Iris pigment epithelial cell (primary cell): ENCODE results near the gene SETBP1.

Experiments used
- DNase-seq: peaks from one replicate; pipeline ENCODE4 v3.0.0-alpha.2; 2011; ENCODE audit warnings: low read depth

The SETBP1 gene

GRCh38 chr18:44679056-44679913 lies 1.4 kb upstream of the SETBP1 start:
- peak; percentile 91 for DNase-seq

DNA sequence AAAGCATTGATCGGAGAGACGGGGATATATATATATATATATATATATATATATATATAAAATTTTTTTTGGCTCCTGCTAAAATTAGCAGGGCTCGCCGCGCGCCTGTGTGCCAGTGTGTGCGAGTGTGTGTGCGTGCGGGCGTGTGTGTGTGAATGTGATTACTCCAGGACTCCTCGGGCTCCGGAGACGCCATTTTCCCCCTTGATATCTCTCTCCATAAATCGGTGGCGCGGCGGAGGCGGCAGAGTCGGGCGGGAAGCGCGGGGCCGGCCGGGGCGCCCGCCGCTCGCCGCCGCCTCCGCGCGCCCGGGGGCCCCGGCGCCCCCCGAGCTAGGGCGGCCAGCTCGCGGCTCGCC lies 795 bp upstream of the SETBP1 start:
- peak; percentile 31 for DNase-seq

DNA sequence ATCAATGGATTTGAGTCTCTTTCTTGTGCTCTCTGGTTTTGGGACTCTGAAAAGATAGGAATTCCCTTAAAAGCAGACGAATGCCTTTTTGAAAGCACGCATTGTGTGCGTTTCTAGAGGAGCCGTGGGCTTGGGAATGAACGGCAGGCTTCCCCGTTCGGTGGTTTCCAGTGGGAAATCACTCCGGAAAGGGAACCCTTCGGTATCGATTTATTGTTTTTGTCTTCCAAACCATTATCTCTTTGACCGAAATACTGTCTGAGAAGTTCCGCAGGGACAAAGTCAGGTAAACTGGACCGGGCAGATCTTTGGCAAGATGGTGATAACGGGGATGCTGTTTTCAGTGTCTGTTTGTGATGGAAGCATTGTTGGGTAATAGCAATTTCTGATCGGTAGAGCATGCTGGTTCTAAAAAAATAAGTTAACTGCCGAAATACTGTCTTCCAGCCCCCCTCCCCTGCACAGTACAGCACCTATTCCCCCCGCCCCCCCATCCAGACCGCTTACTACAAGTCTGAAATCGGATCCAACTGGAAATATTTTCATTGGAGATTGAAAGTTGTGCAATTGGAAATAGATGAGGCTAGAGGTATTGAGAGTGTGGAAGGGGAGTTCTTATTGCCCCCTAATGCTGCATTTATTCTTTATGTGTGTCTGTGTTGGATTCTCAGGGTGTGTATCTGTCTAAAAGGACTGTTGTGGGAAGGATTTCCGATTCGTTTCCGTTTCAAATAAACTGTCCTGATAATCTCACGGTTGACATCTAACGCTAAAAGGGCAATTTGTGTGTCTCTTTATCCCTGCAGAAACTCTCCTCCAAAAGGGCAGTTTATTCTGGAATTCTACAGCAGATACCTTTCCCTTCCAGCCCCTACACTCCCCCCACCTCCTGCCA lies 635 bp downstream of the SETBP1 start:
- DNase-seq = no peak

DNA sequence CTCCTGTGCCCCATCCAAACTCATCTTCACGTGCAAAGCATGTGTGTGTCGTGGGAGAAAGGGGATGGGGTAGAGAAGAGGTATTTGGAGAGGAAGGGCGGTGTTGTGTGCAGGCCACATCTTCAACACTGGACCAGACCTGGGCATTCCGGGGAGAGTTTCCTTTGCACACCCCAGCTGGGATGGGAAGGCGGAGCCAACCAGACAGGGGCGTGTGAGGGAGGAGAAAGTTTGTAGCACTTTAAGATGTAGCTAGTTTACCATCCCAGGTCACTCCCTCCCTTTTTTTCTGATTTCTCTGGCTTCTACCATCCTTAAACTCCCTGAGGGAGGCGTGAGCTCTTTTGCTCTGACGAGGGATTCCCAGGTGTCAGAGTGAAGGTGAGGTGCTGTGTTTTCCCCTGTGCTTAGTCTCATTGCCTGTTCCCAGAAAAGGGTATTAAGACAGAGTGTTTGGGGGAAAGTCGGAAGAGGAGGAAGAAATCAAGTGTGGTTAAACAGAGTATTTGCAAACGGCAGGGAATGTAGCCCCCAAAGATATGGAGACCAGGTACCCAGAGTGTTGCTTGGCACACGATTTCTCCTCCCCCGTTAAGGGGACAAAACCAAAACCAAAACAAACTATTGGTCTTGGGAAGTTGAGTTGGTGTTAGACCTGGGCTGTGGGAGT lies 1.6 kb downstream of the SETBP1 start:
- DNase-seq = no peak

GRCh38 chr18:44682871-44683221 lies 2.2 kb downstream of the SETBP1 start:
- no peak for DNase-seq

DNA sequence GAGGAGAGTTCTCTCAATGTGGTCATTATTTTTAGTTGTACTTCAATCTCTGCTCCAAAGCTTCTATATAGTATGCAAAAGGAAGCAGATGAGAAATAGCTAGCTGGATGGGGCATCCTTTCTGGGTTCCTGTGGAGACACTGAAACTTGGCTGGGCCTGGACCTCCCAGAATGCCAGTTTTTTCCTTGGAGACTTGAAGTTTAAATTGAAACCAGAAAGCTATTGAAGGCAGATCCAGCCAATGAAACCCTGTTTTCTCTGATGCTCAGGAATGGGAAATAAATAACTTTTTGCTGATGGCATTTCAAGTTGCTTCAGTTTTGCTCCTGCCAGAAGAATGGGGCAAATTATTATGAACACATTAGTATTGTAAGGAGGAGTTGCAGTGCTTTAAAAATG lies 2.9 kb downstream of the SETBP1 start:
- DNase-seq = no peak

GRCh38 chr18:44685296-44685695 lies 4.6 kb downstream of the SETBP1 start:
- DNase-seq = no peak

DNA sequence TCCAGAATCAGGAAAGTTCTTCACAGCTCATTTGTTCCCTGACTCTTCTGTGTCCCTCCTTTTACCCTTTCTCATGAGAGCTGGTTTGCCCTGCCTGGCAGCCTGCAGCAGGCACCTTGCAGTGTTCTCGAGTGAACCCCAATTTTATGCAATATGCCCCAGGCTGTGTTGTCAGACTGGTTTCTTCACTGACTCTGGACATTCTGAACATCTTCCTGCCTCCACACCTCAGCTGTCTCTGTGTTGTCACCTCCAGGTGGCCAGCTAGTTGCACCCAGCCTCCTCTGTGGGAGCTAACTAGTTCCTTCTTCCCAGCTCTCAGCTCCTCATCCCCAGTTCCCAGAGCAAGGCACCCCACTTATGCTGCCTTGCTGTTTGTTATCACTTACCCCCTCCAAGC lies 5.5 kb downstream of the SETBP1 start:
- DNase-seq = no peak

- no peak for DNase-seq
These were observed 6.7 kb downstream of the SETBP1 start for GRCh38 chr18:44687421-44687820.

DNA sequence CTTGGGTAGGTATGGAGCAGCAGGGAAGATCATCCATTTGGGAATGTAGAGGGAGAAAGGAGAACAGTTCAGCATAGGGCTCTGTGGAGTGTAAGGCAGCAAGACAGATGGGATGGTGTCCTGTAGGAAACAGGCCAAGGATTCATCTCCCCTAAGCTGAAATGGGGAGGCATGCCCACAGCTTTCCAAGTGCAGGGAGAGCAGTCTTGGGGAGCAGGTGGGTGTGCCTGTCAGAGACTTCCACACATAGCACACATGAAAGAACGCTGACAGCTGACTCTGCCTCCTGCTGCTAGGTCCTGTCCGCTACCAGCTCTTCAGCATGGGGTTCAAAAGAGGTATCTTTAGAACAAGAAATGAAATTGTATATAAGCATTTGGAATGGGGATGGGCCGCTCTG lies 9.0 kb downstream of the SETBP1 start:
- no peak for DNase-seq

DNA sequence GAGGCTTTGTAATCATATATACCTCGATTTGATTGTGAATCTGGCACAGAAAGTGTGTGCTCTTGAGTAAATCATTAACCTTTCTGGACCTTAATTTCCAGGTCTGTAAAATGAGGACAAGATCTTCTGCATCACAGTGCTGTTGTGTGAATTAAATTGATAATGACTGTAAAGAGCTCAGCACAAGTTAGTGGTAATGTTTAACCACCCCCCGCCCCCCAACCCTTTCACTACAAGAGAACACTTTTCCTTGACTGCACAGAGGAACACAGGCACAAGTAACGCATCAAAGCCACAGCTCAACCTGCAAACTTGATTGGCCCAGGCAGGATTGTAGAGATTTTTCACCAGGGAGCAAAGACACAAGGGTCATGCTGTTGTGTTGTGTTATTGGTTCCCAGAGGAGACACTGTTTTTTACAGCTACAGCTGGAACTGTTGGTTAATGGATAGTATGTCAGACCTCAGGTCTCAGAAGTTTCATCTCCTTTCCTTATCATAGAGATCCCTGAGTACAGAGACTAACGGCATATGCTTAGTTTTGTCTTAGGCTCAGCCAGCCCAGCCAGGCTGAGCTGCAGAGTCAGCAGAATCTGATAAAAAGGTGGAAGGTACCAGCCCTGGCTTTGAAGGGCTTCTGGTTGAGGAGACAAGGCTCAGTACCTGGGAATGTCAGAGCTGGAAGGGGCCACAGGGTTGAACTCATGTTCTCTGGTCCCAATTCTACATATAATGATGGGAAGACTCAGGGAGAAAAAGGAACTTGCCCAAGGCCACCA lies 10.6 kb downstream of the SETBP1 start:
- no peak for DNase-seq

GRCh38 chr18:44693030-44693784 lies 12.5 kb downstream of the SETBP1 start:
- DNase-seq = peak; percentile 11

DNA sequence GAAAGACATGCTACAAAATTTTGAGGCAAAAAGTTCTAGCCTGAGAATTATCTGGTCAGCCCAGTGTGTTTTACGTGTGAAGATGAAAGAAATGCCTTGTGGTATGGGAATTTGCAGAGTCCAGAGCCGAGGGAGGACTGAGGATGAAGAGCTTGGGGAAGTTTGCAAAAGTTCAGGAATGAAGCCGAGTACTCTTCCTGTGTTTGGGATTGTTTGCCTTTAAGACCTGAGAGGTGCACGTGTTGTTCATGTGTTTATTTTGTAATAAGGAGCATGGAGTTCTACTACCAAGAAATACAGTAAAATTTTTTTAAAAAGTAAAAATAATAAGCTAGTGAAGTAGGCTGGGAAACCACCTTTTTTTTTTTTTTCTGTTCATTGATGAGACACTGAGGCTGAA lies 14.8 kb downstream of the SETBP1 start:
- no peak for DNase-seq

DNA sequence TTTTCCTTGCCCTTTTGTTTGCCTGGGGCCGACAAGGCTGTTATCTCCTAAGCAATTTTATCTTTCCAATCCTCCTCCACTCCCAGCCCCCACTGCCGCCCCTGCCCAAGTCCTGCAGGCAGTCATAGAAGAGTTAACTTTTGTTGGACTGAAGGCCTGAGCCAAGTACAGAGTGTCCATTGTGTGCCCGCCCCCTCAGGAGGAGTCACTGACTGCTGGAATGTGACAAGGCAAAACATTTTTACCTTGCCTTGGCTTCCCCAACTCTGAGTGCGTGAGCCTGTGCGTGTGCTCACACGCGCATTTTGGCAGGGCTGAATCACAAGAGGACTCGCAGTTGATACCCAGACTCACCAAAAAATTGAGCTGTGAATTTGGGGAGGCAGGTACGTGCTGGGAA lies 16.2 kb downstream of the SETBP1 start:
- no peak for DNase-seq

- DNase-seq = no peak
These were observed 16.6 kb downstream of the SETBP1 start for GRCh38 chr18:44697315-44697714.

DNA sequence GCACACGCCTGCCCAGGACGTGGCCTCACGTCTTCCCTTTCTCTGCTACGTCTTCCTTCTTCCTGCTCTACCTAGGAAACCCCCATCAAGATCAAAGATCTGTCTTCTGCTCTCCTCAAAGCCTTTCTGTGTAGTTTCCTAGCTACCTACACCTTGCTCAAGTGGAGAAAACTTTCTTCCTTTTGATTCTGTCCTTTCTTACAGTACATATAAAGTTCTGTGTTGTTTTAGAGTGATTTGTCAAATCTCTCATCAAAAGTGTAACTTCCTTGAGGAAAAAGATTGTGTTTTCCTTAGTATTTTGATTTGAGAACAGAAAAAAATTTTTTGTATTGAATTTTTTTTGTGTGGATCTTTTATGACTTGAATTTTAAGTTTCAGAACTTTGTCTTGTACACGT lies 17.8 kb downstream of the SETBP1 start:
- no peak for DNase-seq

GRCh38 chr18:44699572-44700261 lies 19.0 kb downstream of the SETBP1 start:
- DNase-seq = no peak

- DNase-seq = peak; percentile 17
These were observed 20.0 kb downstream of the SETBP1 start for GRCh38 chr18:44700652-44701051.

DNA sequence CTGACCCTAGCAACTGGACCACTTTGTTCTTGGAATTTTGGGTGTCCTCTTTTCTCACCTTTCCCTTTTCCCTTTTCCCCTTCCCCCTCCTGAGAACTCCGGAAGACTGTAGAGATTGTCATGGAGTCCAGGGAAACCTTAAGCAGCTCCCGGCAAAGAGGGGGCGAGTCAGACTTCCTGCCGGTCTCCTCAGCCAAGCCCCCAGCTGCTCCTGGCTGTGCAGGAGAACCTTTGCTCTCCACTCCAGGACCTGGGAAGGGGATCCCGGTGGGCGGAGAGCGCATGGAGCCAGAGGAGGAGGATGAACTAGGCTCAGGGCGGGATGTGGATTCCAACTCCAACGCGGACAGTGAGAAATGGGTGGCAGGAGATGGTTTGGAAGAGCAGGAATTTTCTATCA lies 20.5 kb downstream of the SETBP1 start:
- no peak for DNase-seq

DNA sequence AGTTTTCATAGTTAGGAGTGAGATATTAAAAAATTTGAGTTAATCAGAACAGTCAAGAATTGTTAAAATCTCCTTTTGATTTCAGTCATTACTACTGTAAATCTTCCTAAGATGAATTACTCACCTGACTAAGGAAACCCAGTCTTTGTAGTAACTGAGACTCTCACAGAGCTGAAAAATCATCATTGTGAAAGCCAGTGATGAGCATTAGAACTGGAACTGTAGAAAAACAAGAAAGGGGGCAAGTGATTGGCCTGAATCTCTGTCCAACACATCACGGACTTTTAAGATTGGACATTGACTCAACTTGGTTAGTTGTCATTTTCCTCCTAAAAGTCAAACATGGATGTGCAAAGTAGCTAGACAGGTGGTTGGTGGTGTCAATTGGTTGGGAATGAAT lies 21.9 kb downstream of the SETBP1 start:
- DNase-seq = no peak
